Measurements from ENCODE around the gene DUSP16.

DNA sequence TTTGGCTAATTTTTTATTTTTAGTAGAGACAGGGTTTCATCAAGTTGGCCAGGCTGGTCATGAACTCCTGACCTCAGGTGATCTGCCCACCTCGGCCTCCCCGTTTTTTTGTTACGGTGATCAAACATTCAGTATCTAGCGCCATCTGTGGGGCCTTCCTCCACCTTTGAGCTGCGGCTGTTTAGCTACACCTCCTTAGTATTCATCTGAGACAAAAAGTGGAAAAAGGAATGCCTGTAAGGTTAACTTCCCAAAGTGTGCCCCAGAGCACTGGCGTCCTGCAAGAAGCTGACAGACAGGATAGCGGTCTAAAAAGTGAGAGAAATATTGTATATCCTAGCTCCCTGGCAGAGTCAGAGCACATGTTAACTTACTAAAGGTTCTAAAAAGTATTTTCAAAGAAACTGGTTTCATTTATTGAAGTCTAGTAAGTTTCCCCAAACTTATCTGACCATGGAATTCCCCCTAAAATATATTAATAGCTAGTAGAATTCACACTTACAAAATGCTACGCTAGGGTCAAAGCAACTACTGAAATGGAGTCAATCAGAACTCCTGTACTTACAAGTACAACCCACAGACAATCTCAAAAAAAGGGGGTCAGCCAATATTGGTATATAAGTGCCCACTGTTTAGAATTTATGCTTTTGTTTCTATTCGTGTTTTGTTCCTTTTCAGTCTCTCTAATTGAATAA is 59.1 kb downstream of the DUSP16 start:
- TF ChIP-seq HDGF (IDR thresholded peaks at IDR 0.05; ENCODE audit: borderline replicate concordance): no peak
- TF ChIP-seq ELF4 (IDR thresholded peaks at IDR 0.05): no peak
- TF ChIP-seq NFRKB (IDR thresholded peaks at IDR 0.05): no peak
- no peak for TF ChIP-seq SP1 (IDR thresholded peaks at IDR 0.05)

Measured in HEK293T (cell line).